ENCODE results near the gene COL1A1.

The COL1A1 gene

DNA sequence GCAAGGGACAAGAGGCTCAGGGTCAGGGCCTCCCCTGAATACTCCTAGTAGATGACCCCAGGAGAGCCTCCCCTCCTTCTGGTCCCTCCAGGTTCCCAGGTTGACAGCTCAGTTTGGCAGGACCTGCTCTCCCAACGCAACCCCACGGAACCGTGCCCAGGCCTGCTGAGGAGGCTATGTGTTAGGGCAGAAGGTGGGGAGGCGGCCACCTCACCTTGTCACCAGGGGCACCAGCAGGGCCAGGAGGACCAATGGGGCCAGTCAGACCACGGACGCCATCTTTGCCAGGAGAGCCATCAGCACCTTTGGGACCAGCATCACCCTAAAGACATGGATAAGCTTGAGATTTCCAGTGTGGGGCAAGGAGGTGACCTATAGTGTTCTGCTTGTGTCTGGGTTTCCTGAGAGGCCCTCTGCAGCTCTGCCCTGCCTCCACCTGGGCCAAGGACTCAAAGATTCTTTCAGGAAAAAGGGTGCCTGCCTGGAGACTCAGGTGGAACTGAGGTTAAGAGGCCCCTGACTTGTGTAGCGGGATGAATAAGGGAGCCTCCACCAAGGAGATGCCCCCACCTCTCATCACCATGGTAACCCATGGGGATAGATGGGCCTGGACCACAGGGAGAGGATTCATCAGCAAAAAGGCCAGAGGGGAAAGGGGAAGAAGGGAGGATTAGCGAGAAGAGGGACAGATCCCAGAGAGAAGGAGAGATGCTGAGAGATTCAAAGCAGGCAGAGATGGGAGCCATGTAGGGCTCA, 10.7 kb downstream of the COL1A1 start:
- TF ChIP-seq, protein P1, sequence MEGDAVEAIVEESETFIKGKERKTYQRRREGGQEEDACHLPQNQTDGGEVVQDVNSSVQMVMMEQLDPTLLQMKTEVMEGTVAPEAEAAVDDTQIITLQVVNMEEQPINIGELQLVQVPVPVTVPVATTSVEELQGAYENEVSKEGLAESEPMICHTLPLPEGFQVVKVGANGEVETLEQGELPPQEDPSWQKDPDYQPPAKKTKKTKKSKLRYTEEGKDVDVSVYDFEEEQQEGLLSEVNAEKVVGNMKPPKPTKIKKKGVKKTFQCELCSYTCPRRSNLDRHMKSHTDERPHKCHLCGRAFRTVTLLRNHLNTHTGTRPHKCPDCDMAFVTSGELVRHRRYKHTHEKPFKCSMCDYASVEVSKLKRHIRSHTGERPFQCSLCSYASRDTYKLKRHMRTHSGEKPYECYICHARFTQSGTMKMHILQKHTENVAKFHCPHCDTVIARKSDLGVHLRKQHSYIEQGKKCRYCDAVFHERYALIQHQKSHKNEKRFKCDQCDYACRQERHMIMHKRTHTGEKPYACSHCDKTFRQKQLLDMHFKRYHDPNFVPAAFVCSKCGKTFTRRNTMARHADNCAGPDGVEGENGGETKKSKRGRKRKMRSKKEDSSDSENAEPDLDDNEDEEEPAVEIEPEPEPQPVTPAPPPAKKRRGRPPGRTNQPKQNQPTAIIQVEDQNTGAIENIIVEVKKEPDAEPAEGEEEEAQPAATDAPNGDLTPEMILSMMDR (IDR thresholded peaks at IDR 0.05): no peak

DNA sequence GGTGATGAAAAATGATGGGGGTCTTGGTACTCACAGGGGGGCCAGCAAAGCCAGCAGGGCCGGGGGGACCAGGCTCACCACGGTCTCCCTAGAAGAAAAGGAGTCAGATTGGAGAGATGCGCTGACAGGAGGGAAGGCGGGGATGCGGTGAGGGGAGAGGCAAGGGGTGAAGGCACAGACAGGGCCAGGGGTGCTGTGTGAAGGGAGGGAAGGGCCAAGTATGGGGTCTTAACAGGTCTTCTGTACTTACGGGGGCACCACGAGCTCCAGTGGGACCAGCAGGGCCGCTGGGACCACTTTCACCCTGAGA, 11.2 kb downstream of the COL1A1 start:
- TF ChIP-seq, protein P1 (IDR thresholded peaks at IDR 0.05): no peak

DNA sequence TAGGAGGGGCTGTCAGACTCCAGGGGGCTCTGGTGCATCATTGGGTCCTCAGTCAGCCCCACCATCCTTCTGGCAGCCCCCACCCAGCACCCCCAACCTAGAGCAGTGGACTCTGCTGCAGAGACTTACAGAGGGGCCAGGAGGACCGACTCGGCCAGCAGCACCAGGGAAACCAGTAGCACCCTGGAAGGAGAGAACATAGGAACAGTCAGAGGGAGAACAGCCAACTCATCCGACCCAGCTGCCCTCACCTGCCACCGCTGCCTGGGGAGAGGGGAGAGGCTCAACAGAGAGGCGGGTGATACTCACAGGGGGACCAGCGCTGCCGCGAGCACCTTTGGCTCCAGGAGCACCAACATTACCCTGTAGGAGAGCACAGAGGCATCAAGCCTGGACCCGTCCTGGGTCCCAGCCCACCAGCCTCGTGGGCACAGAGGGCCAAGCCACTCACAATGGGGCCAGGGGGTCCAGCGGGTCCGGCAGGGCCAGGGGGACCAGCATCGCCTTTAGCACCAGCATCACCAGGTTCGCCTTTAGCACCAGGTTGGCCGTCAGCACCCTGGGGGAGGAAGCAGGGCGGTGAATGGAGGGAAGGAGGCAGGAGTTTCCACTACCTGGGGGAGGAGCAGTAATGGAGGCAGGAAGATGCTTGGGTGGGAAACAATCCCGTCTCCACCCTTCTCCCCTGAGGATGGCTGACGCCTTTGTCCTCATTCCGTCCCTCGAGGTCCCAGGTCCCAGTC, 11.7 kb downstream of the COL1A1 start:
- TF ChIP-seq, protein P1 (IDR thresholded peaks at IDR 0.05): no peak

DNA sequence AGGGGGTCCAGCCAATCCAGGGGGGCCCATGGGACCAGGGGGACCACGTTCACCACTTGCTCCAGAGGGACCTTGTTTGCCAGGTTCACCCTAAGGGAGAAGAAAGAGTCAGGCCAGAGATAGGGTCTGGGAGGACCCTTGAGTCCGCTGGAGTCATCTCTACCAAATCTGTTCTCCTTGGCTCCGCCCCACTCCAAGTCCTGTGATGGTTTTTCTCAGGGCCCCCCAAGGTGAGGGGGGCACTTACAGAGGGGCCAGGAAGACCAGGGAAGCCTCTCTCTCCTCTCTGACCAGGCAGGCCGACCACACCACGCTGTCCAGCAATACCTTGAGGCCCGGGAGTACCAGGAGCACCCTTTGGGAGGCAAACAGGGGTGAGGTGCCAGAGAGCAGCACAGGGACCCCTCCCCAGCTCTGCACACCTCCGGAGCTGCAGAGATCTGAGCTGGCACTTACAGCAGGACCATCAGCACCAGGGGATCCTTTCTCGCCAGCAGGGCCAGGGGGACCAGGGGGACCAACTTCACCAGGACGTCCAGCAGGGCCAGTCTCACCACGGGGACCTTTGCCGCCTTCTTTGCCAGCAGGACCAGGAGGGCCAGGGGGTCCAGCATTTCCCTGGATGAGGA, 12.4 kb downstream of the COL1A1 start:
- TF ChIP-seq, protein P1 (IDR thresholded peaks at IDR 0.05): no peak

DNA sequence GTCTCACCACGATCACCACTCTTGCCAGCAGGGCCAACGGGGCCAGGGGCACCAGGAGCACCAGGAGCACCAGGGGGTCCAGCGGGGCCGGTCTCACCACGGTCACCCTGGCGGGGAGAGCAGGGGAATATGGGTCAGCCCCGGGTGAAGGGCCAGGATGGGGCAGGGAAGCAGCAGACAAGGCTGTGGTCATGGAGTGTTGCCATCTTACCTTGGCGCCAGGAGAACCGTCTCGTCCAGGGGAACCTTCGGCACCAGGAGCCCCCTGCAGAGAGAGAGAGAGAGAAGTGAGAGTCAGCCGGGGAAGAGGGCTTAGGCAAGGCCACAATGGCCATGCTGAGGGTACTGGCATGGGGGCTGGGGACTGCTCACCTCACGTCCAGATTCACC, 12.9 kb downstream of the COL1A1 start:
- TF ChIP-seq, protein P1 (IDR thresholded peaks at IDR 0.05): no peak

DNA sequence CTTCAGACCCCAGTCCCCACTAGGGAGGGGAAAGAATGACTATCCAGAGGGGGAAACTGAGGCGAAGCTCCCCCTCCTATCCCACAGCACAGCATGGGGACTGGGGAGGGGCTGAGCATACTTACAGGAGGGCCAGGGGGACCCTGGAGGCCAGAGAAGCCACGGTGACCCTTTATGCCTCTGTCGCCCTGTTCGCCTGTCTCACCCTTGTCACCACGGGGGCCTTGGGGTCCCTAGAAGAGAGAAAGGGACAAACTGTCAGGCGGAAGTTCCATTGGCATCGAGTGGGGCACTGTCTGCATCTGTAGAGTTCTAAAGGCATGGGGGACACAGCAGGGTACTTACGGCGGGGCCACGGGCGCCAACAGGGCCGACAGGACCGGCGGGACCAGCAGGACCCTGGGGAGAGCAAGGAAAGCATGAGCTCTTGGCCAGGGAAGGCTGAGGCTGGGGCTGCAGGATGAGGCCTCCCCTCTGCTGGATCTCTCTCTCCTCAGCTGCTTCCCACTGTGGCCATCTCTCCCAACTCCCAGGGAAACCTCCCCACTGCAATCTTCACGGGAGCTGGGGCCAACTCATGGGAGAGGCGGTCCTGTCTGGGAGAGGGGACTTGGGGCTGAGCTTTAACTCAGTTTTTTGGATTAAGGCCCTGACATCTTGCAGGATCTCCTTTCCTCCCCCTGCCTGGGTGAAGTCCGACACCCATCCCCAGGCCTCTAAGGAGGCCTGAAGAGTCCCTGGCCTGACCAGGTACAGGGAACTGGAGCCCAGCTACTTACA, 13.5 kb downstream of the COL1A1 start:
- TF ChIP-seq, protein P1 (IDR thresholded peaks at IDR 0.05): no peak

DNA sequence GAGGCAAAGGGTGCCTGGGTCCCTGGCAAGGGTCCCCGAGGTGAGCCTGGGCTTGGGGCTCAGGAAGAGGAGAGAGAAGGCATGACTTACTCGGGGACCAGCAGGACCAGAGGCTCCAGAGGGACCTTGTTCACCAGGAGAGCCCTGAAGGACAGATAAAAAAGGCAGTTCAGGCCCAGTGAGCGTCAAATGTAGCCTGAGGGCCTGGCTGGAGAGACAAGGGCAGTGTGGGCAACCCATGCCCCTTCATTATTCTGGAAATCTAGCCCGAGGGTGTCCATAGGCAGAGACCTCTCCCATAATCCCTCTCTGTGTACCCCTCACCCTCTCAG, 14.1 kb downstream of the COL1A1 start:
- TF ChIP-seq, protein P1 (IDR thresholded peaks at IDR 0.05): no peak
